Stomach smooth muscle (tissue), 2 donors: ENCODE measurements around the gene ATP8B1.

Experiments used
- H3K27ac ChIP-seq: one replicate; pipeline ENCODE4 v1.7.0; 2013; ENCODE audit warnings: mild to moderate bottlenecking, low read length, inconsistent platforms
- H3K27me3 ChIP-seq, 2 donors: one replicate each; pipeline ENCODE4 v1.7.0; 2013; ENCODE audit warnings: low read length in 2 of 2; ENCODE audit not compliant: insufficient read depth in 2 of 2, control insufficient read depth in 1 of 2
- H3K36me3 ChIP-seq, 2 donors: one replicate each; pipeline ENCODE4 v1.7.0; 2013; ENCODE audit warnings: low read length in 2 of 2; ENCODE audit not compliant: control insufficient read depth in 2 of 2, insufficient read depth in 2 of 2
- H3K4me1 ChIP-seq: one replicate; pipeline ENCODE4 v1.7.0; 2013; ENCODE audit warnings: low read length; ENCODE audit not compliant: control insufficient read depth, insufficient read depth
- H3K4me3 ChIP-seq, 2 donors: one replicate each; pipeline ENCODE4 v1.7.0; 2013; ENCODE audit warnings: low read length in 2 of 2
- H3K9ac ChIP-seq, 2 donors: one replicate each; pipeline ENCODE4 v1.7.0; 2013; ENCODE audit warnings: low read length in 2 of 2, mild to moderate bottlenecking in 1 of 2
- H3K9me3 ChIP-seq, 2 donors: one replicate each; pipeline ENCODE4 v1.7.0; 2013; ENCODE audit warnings: low read length in 2 of 2; ENCODE audit not compliant: control insufficient read depth in 2 of 2
- donor health status: healthy.
- donor health status: Pancreatic carcinoma.

The ATP8B1 gene

DNA sequence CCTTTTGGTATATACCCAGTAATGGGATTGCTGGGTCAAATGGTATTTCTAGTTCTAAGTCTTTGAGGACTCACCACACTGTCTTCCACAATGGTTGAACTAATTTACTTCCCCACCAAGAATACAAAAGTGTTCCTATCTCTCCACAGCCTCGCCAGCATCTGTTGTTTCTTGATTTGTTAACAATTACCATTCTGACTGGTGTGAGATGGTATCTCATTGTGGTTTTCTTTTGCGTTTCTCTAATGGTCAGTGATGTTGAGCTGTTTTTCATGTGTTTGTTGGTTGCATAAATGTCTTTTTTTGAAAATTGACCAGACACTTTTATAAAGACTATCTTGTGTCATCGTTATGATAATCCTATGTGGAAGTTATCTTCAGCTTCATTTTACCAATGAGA lies 16.0 kb upstream of the ATP8B1 start:
- H3K27ac ChIP-seq: no peak overlapping the region
- no peaks in the 10 kb centered on the region for H3K36me3 ChIP-seq
- H3K27me3 ChIP-seq: no peaks in the 10 kb centered on the region
- peaks cover 8% of the 10 kb centered on the region for H3K4me1 ChIP-seq
- H3K9me3 ChIP-seq: no peaks in the 10 kb centered on the region
- no peak overlapping the region for H3K9ac ChIP-seq
- H3K4me3 ChIP-seq: no peak overlapping the region

DNA sequence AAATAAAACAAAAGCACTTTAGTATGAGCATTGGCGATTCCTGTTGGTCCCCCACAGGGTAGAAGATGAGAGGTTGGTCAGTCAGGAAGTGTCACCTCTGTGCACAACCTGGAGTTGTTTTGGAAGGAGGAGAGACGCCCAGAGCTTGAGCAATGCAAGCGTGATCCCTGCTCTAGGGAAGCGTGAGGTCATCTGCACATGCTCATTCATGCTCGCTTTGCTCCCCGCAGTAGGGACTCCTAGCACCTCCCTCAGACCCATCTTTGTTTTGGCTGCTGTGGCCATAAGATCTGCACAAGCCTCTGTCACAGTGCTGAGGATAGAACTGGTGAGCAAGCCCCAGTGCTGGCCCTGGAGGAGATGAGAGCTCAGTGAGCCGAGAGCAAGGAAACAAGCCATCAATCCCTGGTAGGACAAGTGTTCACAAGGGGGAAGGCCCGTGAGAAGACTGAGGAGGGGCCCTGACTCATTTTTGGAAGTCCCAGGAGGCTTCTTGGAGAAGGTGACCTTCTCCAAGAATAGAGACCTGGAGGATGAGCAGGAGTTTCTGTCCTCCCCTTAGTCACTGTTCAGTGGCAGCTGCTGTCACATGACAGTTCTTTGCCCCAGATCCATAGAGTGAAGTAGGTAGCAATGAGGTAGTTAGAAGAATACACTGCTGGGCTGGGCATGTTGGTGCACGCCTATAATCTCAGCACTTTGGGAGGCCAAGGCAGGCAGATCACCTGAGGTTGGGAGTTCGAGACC lies 13.3 kb upstream of the ATP8B1 start:
- Histone ChIP-seq H3K27ac (no peak overlapping the region), H3K27me3 (no peaks in the 10 kb centered on the region), H3K4me3 (no peak overlapping the region), H3K9me3 (peaks cover 2 to 5% of the 10 kb centered on the region in 2 donors), H3K9ac (no peak overlapping the region), H3K36me3 (no peaks in the 10 kb centered on the region), H3K4me1 (peaks cover 8% of the 10 kb centered on the region)

DNA sequence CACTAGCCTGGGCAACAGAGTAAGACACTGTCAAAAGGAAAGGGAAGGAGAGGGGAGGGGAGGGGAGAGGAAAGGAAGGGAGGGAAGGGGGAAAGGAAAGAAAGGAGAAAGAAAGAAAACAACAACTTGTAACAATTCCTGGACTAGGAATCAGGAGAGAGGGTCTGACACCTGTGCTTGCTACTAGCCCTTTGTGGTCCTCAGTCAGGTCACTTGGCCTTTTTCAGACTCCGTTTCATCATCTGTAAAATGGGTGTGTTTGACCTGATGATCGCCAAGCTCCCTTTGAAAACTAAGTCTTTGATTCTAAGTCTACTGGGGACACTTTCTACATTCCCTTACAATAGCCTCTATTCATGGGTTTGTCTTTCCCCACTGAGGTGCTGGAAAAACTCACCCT lies 11.4 kb upstream of the ATP8B1 start:
- no peaks in the 10 kb centered on the region for H3K36me3 ChIP-seq
- peaks cover 1% of the 10 kb centered on the region for H3K4me1 ChIP-seq
- H3K4me3 ChIP-seq: no peak overlapping the region
- no peak overlapping the region for H3K9ac ChIP-seq
- no peaks in the 10 kb centered on the region for H3K27me3 ChIP-seq
- peaks cover 2 to 5% of the 10 kb centered on the region in 2 donors for H3K9me3 ChIP-seq
- H3K27ac ChIP-seq: no peak overlapping the region

DNA sequence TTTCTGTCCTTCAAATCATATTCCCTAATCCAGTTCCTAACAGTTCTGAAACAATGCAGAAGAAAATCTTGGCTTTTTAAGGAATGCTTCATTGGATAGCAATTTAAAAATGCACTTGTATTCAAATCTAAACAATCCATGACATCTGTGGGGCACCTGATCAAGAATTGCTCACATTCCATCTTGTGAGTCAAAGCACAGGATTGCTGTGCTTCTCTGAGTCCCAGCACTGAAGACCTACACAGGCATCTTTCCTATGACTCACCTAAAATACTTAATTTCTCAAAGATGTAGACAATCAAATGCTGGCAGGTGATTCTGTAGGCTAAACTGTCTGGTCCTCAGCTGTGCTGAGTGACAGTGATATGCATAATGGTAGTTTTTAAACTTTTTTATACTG lies 10.1 kb upstream of the ATP8B1 start:
- Histone ChIP-seq H3K9ac (no peak overlapping the region), H3K9me3 (peaks cover 2 to 5% of the 10 kb centered on the region in 2 donors), H3K4me1 (no peaks in the 10 kb centered on the region), H3K4me3 (no peak overlapping the region), H3K27me3 (no peaks in the 10 kb centered on the region), H3K27ac (no peak overlapping the region), H3K36me3 (no peaks in the 10 kb centered on the region)

DNA sequence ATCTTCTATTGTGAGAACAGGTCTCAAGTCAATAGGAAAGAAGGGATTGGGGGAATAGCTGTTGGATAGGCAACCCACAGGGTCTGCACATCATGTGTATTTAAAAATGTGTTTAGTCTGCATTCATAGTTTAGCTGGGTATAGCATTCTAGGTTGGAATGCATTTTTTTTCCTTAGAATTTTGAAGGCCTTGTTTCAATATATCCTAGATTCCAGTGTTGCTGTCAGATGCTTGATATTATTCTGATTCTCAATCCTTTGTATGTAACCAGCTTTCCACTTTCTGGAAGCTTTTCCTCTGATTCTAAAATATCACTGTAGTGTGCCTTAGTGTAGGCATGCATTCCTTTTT lies 9.0 kb upstream of the ATP8B1 start:
- Histone ChIP-seq H3K9me3 (peaks cover 2 to 5% of the 10 kb centered on the region in 2 donors), H3K27me3 (no peaks in the 10 kb centered on the region), H3K4me3 (no peak overlapping the region), H3K27ac (no peak overlapping the region), H3K9ac (no peak overlapping the region), H3K36me3 (no peaks in the 10 kb centered on the region), H3K4me1 (peaks cover 2% of the 10 kb centered on the region)

DNA sequence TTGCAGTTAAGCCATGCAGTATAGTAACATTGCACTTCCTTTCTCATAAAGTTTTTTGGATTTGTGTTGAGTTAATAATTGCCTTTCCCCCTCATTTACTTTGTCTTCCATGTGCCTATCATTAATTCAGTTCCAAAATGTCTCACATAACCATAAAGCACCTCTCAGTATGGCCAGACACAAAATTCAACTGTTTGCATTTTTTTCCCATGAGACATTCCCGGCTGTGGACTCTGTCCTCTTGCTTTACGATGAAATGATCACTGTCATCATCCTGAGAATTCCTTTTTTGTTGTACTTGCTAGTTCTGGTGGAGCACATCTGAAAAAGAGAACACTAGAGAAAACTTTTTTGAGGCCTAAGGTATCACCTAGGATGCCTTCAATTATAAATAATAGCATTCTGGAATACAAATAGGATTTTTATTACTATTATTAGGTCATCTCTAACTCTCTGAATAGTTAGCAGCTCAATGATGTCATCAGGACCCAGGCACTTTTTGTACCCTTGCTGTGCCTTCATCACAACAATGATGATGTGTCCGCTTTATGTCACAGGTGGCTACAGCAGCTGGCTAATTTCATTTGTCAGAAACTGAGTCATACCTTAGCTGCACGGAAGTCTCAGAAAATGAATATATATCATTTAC lies 8.5 kb upstream of the ATP8B1 start:
- Histone ChIP-seq H3K36me3 (no peaks in the 10 kb centered on the region), H3K9me3 (peaks cover 2 to 5% of the 10 kb centered on the region in 2 donors), H3K9ac (no peak overlapping the region), H3K4me1 (peaks cover 7% of the 10 kb centered on the region), H3K27me3 (no peaks in the 10 kb centered on the region), H3K27ac (no peak overlapping the region), H3K4me3 (no peak overlapping the region)

DNA sequence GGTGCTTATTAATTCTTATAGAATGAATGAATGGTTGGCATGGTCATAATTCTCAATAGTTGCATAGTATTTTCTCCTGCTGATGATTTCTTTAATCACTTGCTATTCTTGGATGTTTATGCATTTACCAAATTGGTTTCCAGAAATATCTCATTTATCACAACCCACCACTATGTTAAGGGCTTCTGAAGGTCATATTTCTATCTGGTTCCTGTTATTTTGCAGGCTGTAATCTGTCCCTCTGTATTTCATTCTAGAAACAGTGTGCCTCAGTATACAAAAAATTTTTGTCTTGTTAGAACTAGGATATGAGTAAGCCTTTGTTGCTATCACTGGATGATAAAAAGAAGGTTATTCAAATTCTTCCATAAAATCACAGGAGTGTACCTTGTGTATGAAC lies 6.1 kb upstream of the ATP8B1 start:
- H3K27ac ChIP-seq: no peak overlapping the region

DNA sequence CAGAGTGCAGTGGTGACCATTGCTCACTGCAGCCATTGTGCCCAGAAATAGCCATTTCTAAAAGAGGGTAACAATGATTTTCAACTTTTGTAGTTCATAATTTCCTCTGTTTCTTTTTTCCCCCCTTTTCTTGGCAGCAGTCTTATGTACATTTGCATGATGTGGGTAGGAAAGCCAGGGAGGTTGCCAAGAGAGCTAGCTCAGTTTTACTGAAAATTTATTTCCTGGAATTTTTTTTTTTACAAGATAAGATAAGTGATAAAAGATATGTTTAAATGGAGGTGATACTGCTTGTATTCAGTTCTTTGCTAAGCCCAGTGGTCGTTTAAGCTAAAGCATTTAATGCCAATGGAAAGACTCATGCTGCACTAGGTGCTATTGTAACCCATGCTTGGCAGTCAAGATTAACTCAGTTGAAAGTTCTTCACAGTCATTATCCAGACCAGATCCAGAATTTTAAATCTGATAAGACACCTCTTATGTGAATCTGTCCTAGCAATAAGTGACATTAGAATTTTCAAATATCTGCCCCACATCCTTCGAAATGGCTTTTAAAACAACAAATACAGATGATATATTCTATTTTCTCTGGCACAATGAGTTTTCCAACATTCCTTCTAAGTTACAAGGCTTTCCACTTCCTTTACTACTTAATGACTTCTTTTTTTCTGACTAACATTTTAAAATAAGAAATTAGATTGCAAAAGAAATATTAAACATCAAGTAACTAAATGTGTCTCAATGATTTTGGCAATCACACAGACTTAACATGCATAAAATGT lies 4.4 kb upstream of the ATP8B1 start:
- Histone ChIP-seq H3K36me3 (no peaks in the 10 kb centered on the region), H3K9me3 (peaks cover 2 to 5% of the 10 kb centered on the region in 2 donors), H3K4me3 (no peak overlapping the region), H3K27me3 (no peaks in the 10 kb centered on the region), H3K27ac (no peak overlapping the region), H3K9ac (no peak overlapping the region), H3K4me1 (peaks cover 16% of the 10 kb centered on the region)

More for the DNA sequence above, 6.1 kb upstream of the ATP8B1 start:
- H3K9ac ChIP-seq: no peak overlapping the region
- H3K36me3 ChIP-seq: no peaks in the 10 kb centered on the region
- no peaks in the 10 kb centered on the region for H3K27me3 ChIP-seq
- no peak overlapping the region for H3K4me3 ChIP-seq
- H3K4me1 ChIP-seq: peaks cover 8% of the 10 kb centered on the region
- H3K9me3 ChIP-seq: peaks cover 2 to 5% of the 10 kb centered on the region in 2 donors

DNA sequence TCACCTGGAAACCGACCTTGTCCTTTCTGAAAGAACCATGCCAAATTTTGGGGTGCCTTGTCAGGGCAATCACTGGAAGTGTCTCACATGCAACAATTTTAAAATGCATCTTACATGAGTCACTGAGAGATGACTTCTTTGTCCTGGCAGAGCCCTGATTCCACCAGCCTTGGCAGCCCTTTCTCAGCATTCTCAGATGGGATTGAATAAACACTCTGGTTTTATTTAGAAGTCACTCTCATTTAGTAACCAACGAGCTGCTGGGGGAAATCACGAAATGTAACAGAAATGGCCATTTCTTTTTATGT lies 3.8 kb upstream of the ATP8B1 start:
- Histone ChIP-seq H3K36me3 (no peaks in the 10 kb centered on the region), H3K9ac (no peak overlapping the region), H3K9me3 (peaks cover under 1 to 1% of the 10 kb centered on the region in 2 donors), H3K27me3 (no peaks in the 10 kb centered on the region), H3K4me3 (no peak overlapping the region), H3K4me1 (peaks cover 22% of the 10 kb centered on the region), H3K27ac (no peak overlapping the region)

DNA sequence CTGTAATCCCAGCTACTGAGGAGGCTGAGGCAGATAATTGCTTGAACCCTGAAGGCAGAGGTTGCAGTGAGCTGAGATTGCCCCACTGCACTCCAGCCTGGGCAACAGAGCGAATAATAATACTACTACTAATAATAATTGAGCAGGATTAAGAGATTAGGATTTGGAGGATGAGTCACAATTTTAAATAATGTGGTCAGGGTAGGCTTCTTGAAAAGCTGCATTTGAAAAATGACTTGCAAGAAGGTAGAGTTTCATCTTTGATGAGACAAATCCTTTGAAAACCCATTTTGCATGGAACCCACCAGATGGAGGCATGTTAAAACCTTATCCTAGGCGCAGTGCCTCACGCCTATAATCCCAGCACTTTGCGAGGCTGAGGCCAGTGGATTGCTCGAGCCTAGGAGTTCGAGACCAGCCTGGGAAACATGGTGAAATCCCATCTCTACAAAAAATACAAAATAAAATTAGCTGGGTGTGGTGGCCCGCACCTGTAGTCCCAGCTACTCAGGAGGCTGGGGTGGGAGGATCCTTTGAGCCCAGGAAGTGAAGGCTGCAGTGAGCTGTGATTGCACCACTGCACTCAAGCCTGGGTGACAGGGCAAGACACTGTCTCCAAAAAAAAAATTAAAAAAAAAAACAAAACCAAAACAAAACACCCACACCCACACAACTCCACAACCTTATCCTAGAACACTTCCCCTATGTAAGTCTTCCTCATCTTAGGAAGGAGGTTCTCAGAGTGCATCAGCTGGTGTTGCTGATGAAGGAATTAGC lies 3.3 kb upstream of the ATP8B1 start:
- H3K36me3 ChIP-seq: no peaks in the 10 kb centered on the region
- H3K27ac ChIP-seq: no peak overlapping the region
- no peak overlapping the region for H3K4me3 ChIP-seq
- no peak overlapping the region for H3K9ac ChIP-seq
- H3K4me1 ChIP-seq: peaks cover 27% of the 10 kb centered on the region
- H3K27me3 ChIP-seq: no peaks in the 10 kb centered on the region
- H3K9me3 ChIP-seq: no peaks in the 10 kb centered on the region
